A549 (cell line): ENCODE data around the gene EBF3. TPM values are rescaled to one million over a fixed set of nuclear protein-coding genes. Genes with fewer than 3 reads are reported as not detected.

Experiments
- ATAC-seq, 2 experiments: fragments of 200-7000 bp in 1 of 2; fragments of >200 bp in 1 of 2; cut with Nextera tagmentation in 1 of 2; cut with Tn5 transposase in 1 of 2; 3 replicates each; pipeline versions ENCODE4 v1.8.0 to v1.9.1; 2018 to 2020; ENCODE audit warnings: mild to moderate bottlenecking in 1 of 2, moderate library complexity in 1 of 2
- CTCF ChIA-PET: fragments of 300-600 bp; sonication (Branson Sonifier 250); formaldehyde crosslinking; extraction: SDS; loops from one replicate; lab custom pipeline; 2021; ENCODE audit warnings: antibody characterized with exemption, inconsistent platforms; lab: Yijun Ruan, JAX
- POLR2A ChIA-PET: fragments of 350-600 bp; formaldehyde crosslinking; extraction: SDS; loops from one replicate; lab custom pipeline; 2021; ENCODE audit warnings: antibody characterized with exemption, inconsistent platforms; lab: Yijun Ruan, JAX
- DNase-seq, 2 experiments: peaks; one replicate each; pipeline versions ENCODE4 v3.0.0 to v3.0.0-alpha.2; 2011 to 2016; ENCODE audit warnings: low read depth in 1 of 2, low spot score in 1 of 2
- FAIRE-seq: peaks from 2 replicates; lab custom pipeline; 2011; peaks lifted over from hg19 to GRCh38; lab: Jason Lieb, UNC
- H3K27ac ChIP-seq, 2 experiments: fragments of >200 bp; sonication (Bioruptor Twin); formaldehyde crosslinking; 3 replicates each; pipeline ENCODE4 v1.5.1; 2016 to 2017
- H3K4me1 ChIP-seq: fragments of >200 bp; sonication (Bioruptor Twin); formaldehyde crosslinking; 3 replicates; pipeline ENCODE4 v1.6.1; 2016
- H3K4me2 ChIP-seq: fragments of >200 bp; sonication (Bioruptor Twin); formaldehyde crosslinking; 3 replicates; pipeline ENCODE4 v1.6.1; 2016
- H3K4me3 ChIP-seq: fragments of >200 bp; sonication (Bioruptor Twin); formaldehyde crosslinking; 3 replicates; pipeline ENCODE4 v1.5.1; 2016
- H3K9me3 ChIP-seq: fragments of >200 bp; sonication (Bioruptor Twin); formaldehyde crosslinking; 3 replicates; pipeline ENCODE4 v1.6.1; 2016
- BHLHE40 ChIP-seq: IDR thresholded peaks from 2 replicates; pipeline ENCODE4 v1.6.1; 2012; ENCODE audit warnings: low read depth, low read length, inconsistent platforms
- CBX2 ChIP-seq: fragments of 200-600 bp; sonication (generic); IDR thresholded peaks from 2 replicates; pipeline ENCODE4 v1.6.1; 2016; ENCODE audit warnings: low read depth, mild to moderate bottlenecking, borderline replicate concordance
- CBX8 ChIP-seq: fragments of 200-600 bp; sonication (generic); IDR thresholded peaks from 2 replicates; pipeline ENCODE4 v1.6.1; 2016
- CHD4 ChIP-seq: fragments of 200-600 bp; sonication (generic); IDR thresholded peaks from 2 replicates; pipeline ENCODE4 v1.6.1; 2016; ENCODE audit warnings: antibody characterized with exemption, mild to moderate bottlenecking, borderline replicate concordance
- EHF ChIP-seq: fragments of 250-450 bp; sonication (Bioruptor Pico); IDR thresholded peaks from 2 replicates; pipeline ENCODE4 v1.5.0; 2020; ENCODE audit warnings: mild to moderate bottlenecking
- FOSB ChIP-seq: fragments of 250-450 bp; sonication (Bioruptor Pico); IDR thresholded peaks from 2 replicates; pipeline ENCODE4 v1.5.0; 2020; ENCODE audit warnings: mild to moderate bottlenecking, moderate library complexity
- FOXS1 ChIP-seq: fragments of 250-450 bp; sonication (Bioruptor Pico); IDR thresholded peaks from 2 replicates; pipeline ENCODE4 v1.5.0; 2020; ENCODE audit warnings: mild to moderate bottlenecking, moderate library complexity
- HEYL ChIP-seq: fragments of 250-450 bp; sonication (Bioruptor Pico); IDR thresholded peaks from 2 replicates; pipeline ENCODE4 v1.8.0; 2021; ENCODE audit warnings: mild to moderate bottlenecking, moderate library complexity
- HOXB13 ChIP-seq: fragments of 250-450 bp; sonication (Bioruptor Pico); IDR thresholded peaks from 2 replicates; pipeline ENCODE4 v1.5.0; 2020; ENCODE audit warnings: low read depth, mild to moderate bottlenecking, moderate library complexity
- HOXB5 ChIP-seq: fragments of 250-450 bp; sonication (Bioruptor Pico); IDR thresholded peaks from 2 replicates; pipeline ENCODE4 v1.5.0; 2020; ENCODE audit warnings: mild to moderate bottlenecking, moderate library complexity
- JUNB ChIP-seq: fragments of >200 bp; sonication (Bioruptor Twin); formaldehyde crosslinking; IDR thresholded peaks from 2 replicates; pipeline ENCODE4 v1.6.1; 2016
- KDM1A ChIP-seq: fragments of 200-600 bp; sonication (generic); IDR thresholded peaks from 2 replicates; pipeline ENCODE4 v1.6.1; 2016; ENCODE audit warnings: low read depth, mild to moderate bottlenecking
- MYC ChIP-seq: IDR thresholded peaks from 2 replicates; pipeline ENCODE4 v1.6.1; 2012; ENCODE audit warnings: mild to moderate bottlenecking, inconsistent platforms, low read length, improper control_type of control experiment, borderline replicate concordance
- NPAS2 ChIP-seq: fragments of 250-450 bp; sonication (Bioruptor Pico); IDR thresholded peaks from 2 replicates; pipeline ENCODE4 v1.8.0; 2022; ENCODE audit warnings: mild to moderate bottlenecking, moderate library complexity, borderline replicate concordance
- NR3C1 ChIP-seq: fragments of >200 bp; sonication (Bioruptor Twin); formaldehyde crosslinking; IDR thresholded peaks from 3 replicates; pipeline ENCODE4 v1.6.1; 2017
- PHF8 ChIP-seq: fragments of 200-600 bp; sonication (generic); IDR thresholded peaks from 2 replicates; pipeline ENCODE4 v1.6.1; 2016; ENCODE audit warnings: low read depth, mild to moderate bottlenecking, antibody characterized with exemption, moderate library complexity, borderline replicate concordance
- POLR2A ChIP-seq: IDR thresholded peaks from 2 replicates; pipeline ENCODE4 v1.6.1; 2012; ENCODE audit warnings: mild to moderate bottlenecking, low read length
- RAD21 ChIP-seq, 2 experiments: fragments of >200 bp in 1 of 2; sonication (Bioruptor Twin) in 1 of 2; formaldehyde crosslinking in 1 of 2; IDR thresholded peaks in 1 of 2; conservative IDR thresholded peaks in 1 of 2; 2 replicates in 1 of 2; 3 replicates in 1 of 2; pipeline ENCODE4 v1.6.1; 2012 to 2018; ENCODE audit warnings: inconsistent platforms in 1 of 2
- RFX5 ChIP-seq: fragments of 450-650 bp; IDR thresholded peaks from 2 replicates; pipeline ENCODE4 v1.7.1; 2014; ENCODE audit warnings: antibody characterized with exemption, mild to moderate bottlenecking, moderate library complexity
- SMC3 ChIP-seq: fragments of >200 bp; sonication (Bioruptor Twin); formaldehyde crosslinking; IDR thresholded peaks from 3 replicates; pipeline ENCODE4 v1.6.1; 2018; ENCODE audit warnings: inconsistent platforms
- SREBF2 ChIP-seq: fragments of 450-650 bp; IDR thresholded peaks from 2 replicates; pipeline ENCODE4 v1.6.1; 2014; ENCODE audit warnings: mild to moderate bottlenecking, moderate library complexity
- TFCP2L1 ChIP-seq: fragments of 250-450 bp; sonication (Bioruptor Pico); IDR thresholded peaks from 2 replicates; pipeline ENCODE4 v1.5.0; 2021; ENCODE audit warnings: mild to moderate bottlenecking
- ZFP36 ChIP-seq: fragments of 450-650 bp; IDR thresholded peaks from 2 replicates; pipeline ENCODE4 v1.6.1; 2014; ENCODE audit warnings: borderline replicate concordance; ENCODE audit not compliant: partially characterized antibody
- ZSCAN20 ChIP-seq: fragments of 250-450 bp; sonication (Bioruptor Pico); IDR thresholded peaks from 2 replicates; pipeline ENCODE4 v1.8.0; 2022; ENCODE audit warnings: mild to moderate bottlenecking, moderate library complexity
- WGBS: methylation state at CpG from one replicate; pipeline ENCODE4 v1.1.6; 2017; ENCODE audit errors: missing lambda C conversion rate; 5-methylcytosine and 5-hydroxymethylcytosine counted together
- polyA plus RNA-seq, 4 experiments: library from polyadenylated mRNA; depleted of rRNA in 3 of 4; stranded (reverse); fragments of >200 nt; fragmentation: RNase III in 1 of 4; extraction: RNeasy Plus Mini Kit Qiagen cat#74134 plus additional on column Dnase treatment in 1 of 4; gene quantifications; 2 replicates in 3 of 4; 3 replicates in 1 of 4; pipeline ENCODE4 v1.2.3, GENCODE V29; 2011 to 2017
- TF ChIP-seq, protein P1 (sequence below): IDR thresholded peaks from 2 replicates; pipeline ENCODE4 v1.6.1; 2012; ENCODE audit warnings: low read depth, borderline replicate concordance
- TF ChIP-seq, protein P2 (sequence below): fragments of >200 bp; sonication (Bioruptor Twin); formaldehyde crosslinking; IDR thresholded peaks from 2 replicates; pipeline ENCODE4 v1.6.1; 2016

The EBF3 gene
- polyA plus RNA-seq, 2 of the 4 experiments (the other 2 are of a cell fraction) = 0.12 TPM; not detected in 1

DNA sequence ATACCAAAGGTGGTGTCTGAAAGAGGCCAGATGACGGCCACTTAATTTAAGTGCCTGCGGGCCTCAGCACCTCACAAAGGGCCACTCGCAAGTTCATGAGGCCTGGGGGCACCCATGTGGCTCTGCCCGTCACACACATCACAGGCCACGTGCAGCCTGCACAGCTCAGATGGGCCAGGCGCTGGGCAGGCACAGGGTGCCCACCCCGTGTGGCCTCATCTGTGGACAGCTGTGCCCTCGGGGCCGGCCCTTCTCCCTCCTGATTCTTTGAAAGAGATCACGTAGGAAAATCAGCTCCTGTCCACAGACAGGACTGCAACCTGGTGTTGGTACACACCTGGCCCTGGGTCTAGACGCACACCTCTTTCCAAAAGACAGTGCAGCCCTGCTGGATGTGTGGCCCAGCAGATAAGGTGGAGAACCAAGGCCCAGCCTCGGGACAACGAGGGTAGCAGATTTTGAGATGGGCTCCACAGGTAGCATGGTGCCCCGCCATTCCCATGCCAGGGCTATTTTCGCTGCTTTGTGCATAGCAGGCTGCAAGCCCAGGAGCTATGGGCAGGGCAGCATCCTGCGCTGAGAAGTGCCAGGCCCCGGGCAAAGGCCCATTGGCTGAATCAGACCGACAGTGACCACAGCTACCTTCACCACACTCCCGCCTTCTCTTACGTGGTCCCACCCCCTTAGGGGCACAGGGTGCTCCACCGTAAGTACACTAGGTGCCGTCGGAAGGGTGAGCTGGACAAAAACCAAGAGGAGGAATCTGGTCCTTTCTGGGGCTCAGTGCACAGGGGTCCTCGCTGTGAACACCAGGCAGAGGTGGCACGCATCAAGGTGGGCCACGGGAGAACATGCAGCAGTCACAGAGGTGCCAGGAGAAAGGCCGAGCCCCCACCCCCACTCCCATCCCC, 124.5 kb downstream of the EBF3 start:
- ATAC-seq = no peak
- CTCF ChIA-PET = no interaction called here
- POLR2A ChIA-PET = no interaction called here

DNA sequence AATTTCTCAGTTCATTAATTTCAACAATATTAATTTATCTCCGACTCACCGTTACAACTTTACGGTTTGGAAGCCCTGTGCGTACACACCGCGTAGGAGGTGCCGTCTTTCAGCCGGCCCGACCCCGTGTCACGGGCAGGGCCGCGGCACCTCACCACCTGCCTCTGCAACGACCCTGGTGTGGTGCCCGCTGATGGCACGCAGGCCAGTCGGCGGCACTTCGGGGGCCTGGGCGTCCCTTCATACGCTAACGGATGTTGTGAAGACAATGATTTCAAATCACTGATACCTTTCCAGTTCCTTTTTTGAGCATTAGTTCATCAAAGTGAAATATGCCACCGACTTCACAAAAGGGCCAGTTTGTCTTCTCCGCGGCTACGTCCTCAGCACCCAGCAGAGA, 125.3 kb downstream of the EBF3 start:
- CTCF ChIA-PET = no interaction called here
- DNase-seq (no peak), FAIRE-seq (no peak)
- no peaks in the 10 kb centered on the region for H3K9me3 ChIP-seq
- H3K27ac ChIP-seq = no peak overlapping the region
- POLR2A ChIA-PET = no interaction called here
- H3K4me1 ChIP-seq = no peaks in the 10 kb centered on the region
- no peak overlapping the region for H3K4me3 ChIP-seq
- 82% methylated on average over 26 of the region's 26 CpGs for WGBS
- no peak overlapping the region for H3K4me2 ChIP-seq
- no peak for TF ChIP-seq TFCP2L1 (CRISPR knock-in tag)
- TF ChIP-seq BHLHE40 = no peak
- no peak for TF ChIP-seq CHD4
- TF ChIP-seq KDM1A = no peak
- no peak for TF ChIP-seq CBX2
- TF ChIP-seq SREBF2 = no peak
- no peak for TF ChIP-seq RFX5
- TF ChIP-seq NPAS2 = no peak
- TF ChIP-seq, all 56 proteins: peak for 0
- no peak for ATAC-seq

More for the DNA sequence above, 124.5 kb downstream of the EBF3 start:
- Histone ChIP-seq H3K4me2 (no peak overlapping the region), H3K4me3 (no peak overlapping the region)
- TF ChIP-seq HOXB13 (no peak), ZSCAN20 (CRISPR knock-in tag) (no peak), RAD21 (conservative IDR thresholded peaks at IDR 0.05 in 1 of 2, IDR thresholded peaks at IDR 0.05 in 1 of 2) (no peak), EHF (CRISPR knock-in tag) (no peak), POLR2A (no peak), FOSB (CRISPR knock-in tag) (no peak), RFX5 (no peak), SMC3 (no peak), HOXB5 (CRISPR knock-in tag) (no peak), FOXS1 (CRISPR knock-in tag) (no peak), CBX2 (no peak), HEYL (CRISPR knock-in tag) (no peak)
- TF ChIP-seq, all 56 proteins: peak for 0
- FAIRE-seq (no peak), DNase-seq (no peak)
- 49% methylated on average over 27 of the region's 27 CpGs for WGBS
- Histone ChIP-seq H3K4me1 (no peaks in the 10 kb centered on the region), H3K27ac (no peak overlapping the region), H3K9me3 (no peaks in the 10 kb centered on the region)

DNA sequence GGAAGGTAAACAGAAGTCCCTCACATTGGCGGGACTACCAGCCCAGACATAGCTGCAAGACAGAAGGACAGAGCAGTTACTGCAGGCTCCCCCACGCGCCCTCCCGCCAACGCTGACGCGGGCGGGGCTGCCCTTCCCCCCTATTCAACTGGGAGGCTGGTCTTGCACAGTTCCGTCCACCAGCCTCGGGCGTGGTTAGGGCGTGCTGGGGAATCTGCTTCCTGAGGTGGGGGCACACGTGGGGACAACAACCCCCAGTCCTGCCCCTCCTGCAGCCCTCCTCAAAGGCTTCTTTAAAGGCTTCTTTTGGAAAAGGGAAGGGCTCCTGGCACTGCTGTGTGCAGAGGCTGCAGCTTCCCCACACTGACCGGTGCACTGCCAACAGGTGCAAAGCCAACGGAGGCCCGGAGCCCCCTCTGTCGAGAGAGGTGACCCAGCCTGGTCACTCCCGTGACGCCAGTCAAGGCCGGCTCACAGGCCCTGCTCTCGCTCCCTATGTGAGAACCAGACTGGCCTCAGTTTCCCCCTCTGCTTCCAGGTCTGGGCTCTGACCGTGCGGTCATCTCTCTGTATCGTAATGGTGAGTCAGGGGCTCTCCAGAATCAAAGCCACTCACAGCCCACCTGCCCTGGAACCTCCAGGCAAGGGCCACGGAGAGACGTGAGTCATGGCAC, 126.0 kb downstream of the EBF3 start:
- CTCF ChIA-PET = no interaction called here
- FAIRE-seq (no peak), ATAC-seq (no peak), DNase-seq (no peak)
- Histone ChIP-seq H3K9me3 (no peaks in the 10 kb centered on the region), H3K27ac (no peak overlapping the region), H3K4me3 (no peak overlapping the region), H3K4me1 (no peaks in the 10 kb centered on the region), H3K4me2 (no peak overlapping the region)
- TF ChIP-seq, protein P1, sequence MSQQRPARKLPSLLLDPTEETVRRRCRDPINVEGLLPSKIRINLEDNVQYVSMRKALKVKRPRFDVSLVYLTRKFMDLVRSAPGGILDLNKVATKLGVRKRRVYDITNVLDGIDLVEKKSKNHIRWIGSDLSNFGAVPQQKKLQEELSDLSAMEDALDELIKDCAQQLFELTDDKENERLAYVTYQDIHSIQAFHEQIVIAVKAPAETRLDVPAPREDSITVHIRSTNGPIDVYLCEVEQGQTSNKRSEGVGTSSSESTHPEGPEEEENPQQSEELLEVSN = no peak
- TF ChIP-seq PHF8 (no peak), MYC (no peak), NR3C1 (no peak), ZFP36 (no peak), JUNB (no peak), HOXB5 (CRISPR knock-in tag) (no peak), CBX8 (no peak)
- TF ChIP-seq, protein P2, sequence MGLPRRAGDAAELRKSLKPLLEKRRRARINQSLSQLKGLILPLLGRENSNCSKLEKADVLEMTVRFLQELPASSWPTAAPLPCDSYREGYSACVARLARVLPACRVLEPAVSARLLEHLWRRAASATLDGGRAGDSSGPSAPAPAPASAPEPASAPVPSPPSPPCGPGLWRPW = no peak
- POLR2A ChIA-PET = no interaction called here
- WGBS = 49% methylated on average over 22 of the region's 26 CpGs
